AG09319 (cell line): ENCODE results near the gene CEP63.

Source experiments
- DNase-seq: peaks from one replicate; pipeline ENCODE4 v3.0.0-alpha.2; 2010; ENCODE audit warnings: low read depth; ENCODE audit errors: extremely low read depth
- CTCF ChIP-seq: IDR thresholded peaks from 2 replicates; pipeline ENCODE4 v1.5.1; 2011; ENCODE audit warnings: low read depth, mild to moderate bottlenecking, inconsistent platforms, low read length, moderate library complexity

Gene CEP63

GRCh38 chr3:134608771-134609435, 123.0 kb downstream of the CEP63 start:
- no peak for TF ChIP-seq CTCF
- no peak for DNase-seq

- no peak for DNase-seq
- TF ChIP-seq CTCF = no peak
Measured at GRCh38 chr3:134609821-134610431, 124.1 kb downstream of the CEP63 start.

- DNase-seq = no peak
- TF ChIP-seq CTCF = no peak
Measured at GRCh38 chr3:134610432-134611385, 124.9 kb downstream of the CEP63 start.

GRCh38 chr3:134611516-134611915, 125.7 kb downstream of the CEP63 start:
- DNase-seq = no peak
- TF ChIP-seq CTCF = no peak

GRCh38 chr3:134613006-134613520, 127.2 kb downstream of the CEP63 start:
- DNase-seq = no peak
- TF ChIP-seq CTCF = no peak

GRCh38 chr3:134614955-134615354, 129.1 kb downstream of the CEP63 start:
- no peak for DNase-seq
- TF ChIP-seq CTCF = no peak
